GM18858 (cell line): Measurements from ENCODE around the gene PHC1.
"Not testable (repeated sequence)": the region's sequence is repeated elsewhere in the genome, so short reads cannot be mapped to it uniquely, and the experiment has no call there.

Source experiments
- ATAC-seq: cut with Tn5 transposase; IDR thresholded peaks from one replicate; pipeline ENCODE4 v1.9.1; 2021; ENCODE audit not compliant: unreplicated experiment

The PHC1 gene

GRCh38 chr12:8909752-8910151 is 4.6 kb upstream of the PHC1 start:
- no peak for ATAC-seq

- no peak for ATAC-seq
These were observed 2.6 kb upstream of the PHC1 start for GRCh38 chr12:8911606-8912268.

GRCh38 chr12:8912914-8913313 is 1.4 kb upstream of the PHC1 start:
- no peak for ATAC-seq

- ATAC-seq: no peak
These were observed 642 bp upstream of the PHC1 start for GRCh38 chr12:8913702-8914032.

GRCh38 chr12:8914716-8915526 is 612 bp downstream of the PHC1 start:
- ATAC-seq: no peak

- no peak for ATAC-seq
These were observed 1.8 kb downstream of the PHC1 start for GRCh38 chr12:8916154-8916553.

- no peak for ATAC-seq
These were observed 2.7 kb downstream of the PHC1 start for GRCh38 chr12:8917031-8917430.

GRCh38 chr12:8917751-8918150 is 3.4 kb downstream of the PHC1 start:
- ATAC-seq: no peak

- not testable (repeated sequence) for ATAC-seq
These were observed 5.3 kb downstream of the PHC1 start for GRCh38 chr12:8919643-8920042.

GRCh38 chr12:8922544-8922943 is 8.2 kb downstream of the PHC1 start:
- no peak for ATAC-seq

- not testable (repeated sequence) for ATAC-seq
These were observed 16.5 kb downstream of the PHC1 start for GRCh38 chr12:8930655-8931323.

- ATAC-seq: not testable (repeated sequence)
These were observed 18.2 kb downstream of the PHC1 start for GRCh38 chr12:8932464-8932863.

GRCh38 chr12:8934080-8934479 is 19.8 kb downstream of the PHC1 start:
- ATAC-seq: not testable (repeated sequence)

GRCh38 chr12:8936735-8937134 is 22.4 kb downstream of the PHC1 start:
- ATAC-seq: no peak

- ATAC-seq: not testable (repeated sequence)
These were observed 23.6 kb downstream of the PHC1 start for GRCh38 chr12:8937842-8938442.

- ATAC-seq: no peak
These were observed 27.6 kb downstream of the PHC1 start for GRCh38 chr12:8941691-8942478.

- no peak for ATAC-seq
These were observed 29.4 kb downstream of the PHC1 start for GRCh38 chr12:8943565-8944186.

GRCh38 chr12:8946733-8947132 is 32.4 kb downstream of the PHC1 start:
- no peak for ATAC-seq

- ATAC-seq: no peak
These were observed 33.4 kb downstream of the PHC1 start for GRCh38 chr12:8947737-8948136.

GRCh38 chr12:8948701-8949341 is 34.5 kb downstream of the PHC1 start:
- ATAC-seq: no peak
